ENCODE measurements around the gene MEPCE.

The MEPCE gene

DNA sequence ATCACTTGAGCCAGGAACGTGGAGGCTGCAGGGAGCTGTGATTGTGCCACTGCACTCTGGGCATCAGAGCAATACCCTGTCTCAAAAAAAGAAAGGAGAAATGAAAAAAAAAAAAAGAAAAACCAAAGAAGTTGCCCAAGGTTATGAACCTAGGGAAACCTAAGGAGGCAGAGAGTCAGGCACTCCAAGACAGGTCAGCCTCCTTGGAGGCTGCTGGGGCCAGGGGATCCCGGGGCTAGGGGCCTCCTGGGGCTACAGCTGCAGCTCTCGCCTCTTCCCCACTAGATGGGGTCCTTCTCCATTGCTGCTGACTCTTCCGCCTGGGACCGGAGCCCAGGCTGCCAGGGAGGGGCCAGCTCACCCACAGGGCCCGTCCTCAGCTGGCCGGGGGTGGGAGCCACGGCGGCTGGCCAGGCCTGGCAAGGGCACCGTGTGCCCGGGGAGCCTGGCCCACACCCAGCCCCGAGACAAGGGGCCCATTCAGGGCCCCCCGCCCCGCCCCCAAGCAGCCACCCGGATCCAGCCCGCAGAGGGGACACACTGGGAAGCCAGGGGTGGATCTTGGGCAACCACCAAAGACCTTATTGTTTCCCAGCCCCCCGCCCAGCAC is 36.2 kb downstream of the MEPCE start:
- POLR2A ChIA-PET, result interaction anchor here (0.8 to 2.1 kb wide), 4 partner anchors 9 to 224 kb away, joined by 3 to 10 read pairs (median 4); partner anchors contain the start of genes FBXO24 and LRCH4
- TF ChIP-seq, protein P1, sequence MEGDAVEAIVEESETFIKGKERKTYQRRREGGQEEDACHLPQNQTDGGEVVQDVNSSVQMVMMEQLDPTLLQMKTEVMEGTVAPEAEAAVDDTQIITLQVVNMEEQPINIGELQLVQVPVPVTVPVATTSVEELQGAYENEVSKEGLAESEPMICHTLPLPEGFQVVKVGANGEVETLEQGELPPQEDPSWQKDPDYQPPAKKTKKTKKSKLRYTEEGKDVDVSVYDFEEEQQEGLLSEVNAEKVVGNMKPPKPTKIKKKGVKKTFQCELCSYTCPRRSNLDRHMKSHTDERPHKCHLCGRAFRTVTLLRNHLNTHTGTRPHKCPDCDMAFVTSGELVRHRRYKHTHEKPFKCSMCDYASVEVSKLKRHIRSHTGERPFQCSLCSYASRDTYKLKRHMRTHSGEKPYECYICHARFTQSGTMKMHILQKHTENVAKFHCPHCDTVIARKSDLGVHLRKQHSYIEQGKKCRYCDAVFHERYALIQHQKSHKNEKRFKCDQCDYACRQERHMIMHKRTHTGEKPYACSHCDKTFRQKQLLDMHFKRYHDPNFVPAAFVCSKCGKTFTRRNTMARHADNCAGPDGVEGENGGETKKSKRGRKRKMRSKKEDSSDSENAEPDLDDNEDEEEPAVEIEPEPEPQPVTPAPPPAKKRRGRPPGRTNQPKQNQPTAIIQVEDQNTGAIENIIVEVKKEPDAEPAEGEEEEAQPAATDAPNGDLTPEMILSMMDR (IDR thresholded peaks at IDR 0.05; ENCODE audit: insufficient read depth, low read length, missing control alignments), result peak; percentile 85
- no peak for DNase-seq (ENCODE audit: low read depth, low spot score)
- H3K4me3 ChIP-seq (ENCODE audit: low read depth, low read length), result no peak overlapping the region
- CTCF ChIA-PET, result interaction anchor here (0.7 to 12.1 kb wide), 16 partner anchors 11 to 386 kb away, joined by 3 to 421 read pairs (median 5); partner anchors contain the start of genes AGFG2, POP7, SLC12A9 and TSC22D4

DNA sequence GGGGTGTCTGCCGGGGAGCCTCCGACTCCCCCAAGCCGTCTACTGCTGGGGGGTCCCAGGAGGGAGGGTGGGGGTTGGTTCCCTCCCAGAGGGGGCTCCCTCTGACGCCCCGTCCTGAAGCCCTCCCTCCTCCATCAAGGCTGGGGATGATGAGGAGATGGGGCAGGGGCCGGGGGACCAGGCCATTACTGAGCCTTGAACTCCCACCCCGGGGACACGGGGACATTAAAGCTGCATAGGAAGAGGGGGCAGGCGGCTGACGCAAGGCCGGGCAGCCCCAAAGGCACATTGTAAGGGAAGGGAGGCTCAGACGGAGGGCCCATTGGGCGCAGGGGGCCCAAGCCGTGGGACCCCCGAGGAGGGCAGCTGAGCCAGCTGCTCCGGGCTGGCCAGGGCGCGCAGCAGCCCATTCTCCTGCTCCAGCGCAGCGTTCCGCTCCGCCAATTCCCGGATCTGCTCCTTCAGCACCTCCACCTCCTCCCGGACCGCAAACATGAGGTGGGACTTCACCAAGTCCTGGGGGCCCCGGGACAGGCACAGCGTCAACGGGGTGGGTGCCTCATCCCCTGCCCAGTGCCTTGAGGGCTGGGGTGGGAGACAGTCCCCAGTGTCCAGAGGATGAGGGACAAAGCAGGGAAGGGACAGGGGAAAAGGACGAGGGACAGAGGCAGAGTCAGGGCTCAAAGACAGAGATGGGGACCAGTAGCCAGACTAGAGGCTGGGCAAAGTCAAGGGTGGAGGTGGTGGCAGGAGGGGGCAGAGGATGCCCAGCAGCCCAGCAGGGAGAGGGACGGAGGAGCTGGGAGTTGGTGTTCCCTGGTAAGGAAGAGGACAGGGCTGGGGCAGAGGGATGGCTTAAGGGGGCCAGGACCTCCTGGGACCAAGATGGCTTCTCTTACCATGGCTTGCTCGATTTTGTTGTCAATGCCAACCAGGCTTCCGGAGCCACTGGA is 37.3 kb downstream of the MEPCE start:
- TF ChIP-seq, protein P1 (IDR thresholded peaks at IDR 0.05; ENCODE audit: insufficient read depth, low read length, missing control alignments), result no peak
- DNase-seq (ENCODE audit: low read depth, low spot score), result no peak
- H3K4me3 ChIP-seq (ENCODE audit: low read depth, low read length), result no peak overlapping the region
- CTCF ChIA-PET, result interaction anchor here (1.2 to 12.1 kb wide), 6 partner anchors 10 to 224 kb away, joined by 3 to 421 read pairs (median 12); partner anchors contain the start of gene TSC22D4
- POLR2A ChIA-PET, result no interaction called here

DNA sequence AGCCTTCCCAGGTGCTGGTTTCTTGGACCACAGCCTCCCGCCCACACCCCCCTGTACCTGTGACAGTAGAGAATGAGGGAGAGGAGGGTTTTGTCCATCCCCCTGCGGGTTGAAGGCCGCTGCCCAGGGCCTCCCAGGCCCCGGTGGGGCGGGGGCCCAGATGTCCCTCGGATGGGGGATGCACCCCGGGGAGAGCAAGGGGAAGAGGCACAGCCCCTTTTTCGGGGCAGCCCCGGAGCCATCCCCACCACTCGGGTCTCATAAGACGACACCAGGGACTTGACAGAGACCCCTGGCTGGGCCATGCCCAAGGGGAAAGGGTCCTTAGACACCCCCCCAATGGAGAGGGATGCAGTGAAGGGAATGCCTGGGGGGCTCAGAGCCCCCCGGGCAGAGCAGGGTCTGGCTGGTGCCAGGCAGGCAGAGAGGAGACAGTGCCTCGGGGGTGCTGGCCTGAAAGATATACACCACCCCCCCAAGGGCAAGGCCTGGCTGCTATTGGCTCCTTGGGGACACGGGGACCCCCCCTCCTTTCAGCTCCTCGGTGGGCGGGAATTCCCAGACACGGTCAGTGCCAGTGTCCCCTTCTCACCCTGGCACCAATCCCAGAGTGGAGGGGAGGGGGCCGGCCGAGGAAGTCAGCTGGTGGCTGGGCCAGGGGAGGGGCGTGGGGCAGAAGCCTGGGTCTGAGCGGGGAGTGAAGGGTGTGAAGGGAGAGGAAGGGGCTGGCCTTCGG is 38.2 kb downstream of the MEPCE start:
- ChIA-PET CTCF (interaction anchor here (1.2 to 12.1 kb wide), 6 partner anchors 11 to 223 kb away, joined by 3 to 421 read pairs (median 19); partner anchors contain the start of gene TSC22D4), POLR2A (no interaction called here)
- no peak for DNase-seq (ENCODE audit: low read depth, low spot score)
- H3K4me3 ChIP-seq (ENCODE audit: low read depth, low read length), result no peak overlapping the region
- TF ChIP-seq, protein P1 (IDR thresholded peaks at IDR 0.05; ENCODE audit: insufficient read depth, low read length, missing control alignments), result no peak

DNA sequence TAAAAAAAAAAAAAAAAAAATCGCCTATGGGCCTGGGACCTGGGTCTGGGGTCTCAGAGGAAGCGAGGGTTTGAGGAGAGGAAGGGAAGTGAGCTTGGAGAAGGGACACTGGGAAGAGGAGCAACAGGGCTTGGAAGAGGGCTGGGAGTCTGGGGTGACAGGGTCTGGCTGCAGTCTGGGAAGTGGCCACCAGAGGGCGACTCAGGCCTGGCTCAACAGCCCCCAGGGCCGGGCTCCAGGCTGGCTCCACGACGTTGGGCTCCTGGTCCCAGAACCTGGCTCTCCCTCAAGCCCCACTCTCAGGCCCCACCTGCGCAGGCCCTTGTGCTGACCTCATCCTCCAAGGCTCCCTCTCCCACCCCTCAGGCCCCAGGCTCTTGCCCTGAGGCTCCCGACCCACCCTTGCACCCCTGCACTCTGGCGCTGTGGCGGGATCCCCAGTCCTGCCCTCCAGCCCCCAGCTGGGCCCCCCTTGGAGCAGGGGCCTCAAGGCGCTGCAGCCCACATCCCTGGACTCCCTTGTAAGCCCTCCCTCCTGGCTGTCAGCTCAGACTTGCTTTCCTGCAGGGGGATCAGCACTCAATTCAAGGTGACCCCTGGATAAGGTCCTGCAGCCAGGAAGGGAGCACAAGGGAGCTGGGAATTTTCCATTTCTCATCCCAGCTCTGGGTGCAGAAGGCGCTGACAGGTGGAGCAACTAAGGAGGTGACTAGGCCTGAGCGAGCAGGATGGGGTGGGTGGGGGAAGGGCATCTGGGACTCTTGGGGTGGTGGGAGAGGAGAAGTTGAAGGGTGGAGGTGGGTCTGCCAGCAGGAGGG is 39.8 kb downstream of the MEPCE start:
- H3K4me3 ChIP-seq (ENCODE audit: low read depth, low read length), result no peak overlapping the region
- ChIA-PET POLR2A (interaction anchor here (1.2 to 1.5 kb wide), 2 partner anchors 10 to 103 kb away, joined by 3 read pairs; partner anchors contain the start of gene TSC22D4), CTCF (interaction anchor here (0.6 to 12.1 kb wide), 47 partner anchors 8 to 407 kb away, joined by 3 to 421 read pairs (median 4); partner anchors contain the start of genes AGFG2, FBXO24, MOSPD3 and PCOLCE)
- TF ChIP-seq, protein P1 (IDR thresholded peaks at IDR 0.05; ENCODE audit: insufficient read depth, low read length, missing control alignments), result peak; percentile 98
- no peak for DNase-seq (ENCODE audit: low read depth, low spot score)

DNA sequence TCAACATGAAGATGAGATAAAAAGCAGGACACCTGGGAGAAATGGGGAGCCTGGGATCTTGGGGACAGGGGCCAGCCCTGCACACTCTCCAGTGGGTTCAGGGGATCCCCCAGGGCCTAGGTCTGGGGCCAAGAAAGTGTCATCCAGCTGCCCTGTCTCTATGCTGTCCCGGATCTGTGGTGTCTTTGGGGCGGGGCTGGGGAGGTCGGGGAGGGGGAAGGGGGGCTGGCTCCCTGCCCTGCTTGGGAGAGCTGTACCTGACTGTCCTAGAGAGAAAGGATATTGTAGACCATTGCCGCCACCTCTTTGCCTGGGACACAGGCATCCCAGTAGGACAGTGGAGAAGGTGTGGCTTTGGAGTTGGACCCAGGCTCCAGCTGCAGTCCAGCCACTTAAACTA is 41.4 kb downstream of the MEPCE start:
- no peak overlapping the region for H3K4me3 ChIP-seq (ENCODE audit: low read depth, low read length)
- ChIA-PET CTCF (interaction anchor here (1.3 to 12.1 kb wide), 6 partner anchors 7 to 222 kb away, joined by 3 to 421 read pairs (median 30); partner anchors contain the start of gene TSC22D4), POLR2A (no interaction called here)
- TF ChIP-seq, protein P1 (IDR thresholded peaks at IDR 0.05; ENCODE audit: insufficient read depth, low read length, missing control alignments), result no peak
- DNase-seq (ENCODE audit: low read depth, low spot score), result no peak

All from AG04449 (cell line).